HG02642 (cell line): ENCODE measurements around the gene RUNX1.

Experiments
- ATAC-seq: cut with Tn5 transposase; IDR thresholded peaks from one replicate; pipeline ENCODE4 v1.9.1; 2021; ENCODE audit warnings: mild to moderate bottlenecking; ENCODE audit not compliant: unreplicated experiment, poor library complexity

RUNX1 gene

GRCh38 chr21:34910396-34910795 is 138.7 kb downstream of the RUNX1 start:
- ATAC-seq: no peak

GRCh38 chr21:34909492-34910292 is 139.4 kb downstream of the RUNX1 start:
- ATAC-seq: no peak

DNA sequence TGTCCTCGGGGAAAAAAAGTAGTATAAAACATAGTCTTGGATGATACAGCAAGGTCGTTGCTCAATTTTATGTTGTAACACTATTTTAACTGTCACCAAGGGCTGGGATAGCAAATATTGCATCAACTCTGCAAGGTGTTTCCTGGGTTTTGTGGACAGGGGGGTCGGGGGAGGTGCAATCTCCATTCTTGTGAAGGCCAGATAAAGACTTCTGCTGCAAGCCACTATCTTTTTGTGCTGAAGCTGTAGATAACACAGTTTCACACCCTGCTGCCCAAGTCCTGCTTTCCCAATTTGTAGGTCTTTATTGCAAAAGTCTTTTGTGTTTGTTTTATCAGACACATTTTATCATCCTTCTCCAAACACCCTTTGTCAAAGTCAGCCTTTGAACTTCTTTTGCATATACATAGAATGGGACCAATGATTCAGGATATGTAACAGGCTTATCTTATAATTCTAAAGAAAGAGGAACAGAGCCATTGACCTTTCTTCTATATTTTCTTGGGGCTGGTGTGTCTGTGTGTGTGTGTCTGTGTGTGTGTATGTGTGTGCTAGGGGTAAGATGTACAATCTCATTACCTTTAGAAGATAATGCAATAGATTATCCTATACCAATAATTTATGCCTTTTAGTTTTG is 140.6 kb downstream of the RUNX1 start:
- ATAC-seq: no peak

DNA sequence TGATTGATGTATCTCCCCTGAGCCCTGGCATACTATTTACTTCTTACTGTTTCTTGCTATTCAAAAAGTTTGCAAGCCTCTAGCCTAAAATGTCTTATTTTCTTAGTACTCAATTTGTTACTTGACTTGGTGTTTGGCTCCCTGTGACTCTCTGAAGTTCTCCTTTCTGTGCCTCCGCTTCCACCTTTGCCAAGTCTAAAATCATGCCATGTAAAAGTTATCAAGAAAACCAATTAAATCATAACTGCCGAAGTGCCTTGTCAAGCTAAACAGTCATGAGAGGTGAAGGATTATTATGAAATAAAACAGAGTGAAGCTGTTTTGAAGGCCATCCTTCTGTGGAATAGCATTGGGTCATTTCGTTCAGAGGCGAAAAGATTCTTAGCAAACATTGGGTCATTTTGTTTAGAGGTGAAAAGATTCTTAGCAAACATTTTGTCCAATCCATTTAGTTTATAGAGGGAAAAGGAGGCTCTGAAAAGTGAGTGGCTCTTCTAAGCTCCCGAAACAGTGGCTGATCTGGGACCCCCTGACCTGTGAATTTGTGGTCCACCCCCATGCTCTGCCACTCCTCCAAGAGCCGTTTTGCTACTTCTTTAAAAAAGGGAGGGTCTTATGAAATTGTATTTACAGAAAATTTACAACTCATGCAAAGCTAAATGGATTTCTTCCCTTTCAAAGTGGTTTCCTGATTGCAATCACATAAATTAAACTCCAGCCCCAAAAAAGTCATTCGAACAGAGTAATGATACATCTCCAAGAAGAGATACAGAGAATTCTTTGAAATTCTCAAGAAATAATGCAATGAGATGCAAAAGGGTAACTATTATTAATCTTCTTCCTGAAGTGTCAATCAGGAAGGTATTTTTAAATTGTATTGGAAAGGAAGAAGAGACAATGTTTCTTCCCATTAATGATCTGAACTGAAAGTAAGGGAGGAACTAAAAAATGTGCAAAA is 141.4 kb downstream of the RUNX1 start:
- ATAC-seq: no peak

DNA sequence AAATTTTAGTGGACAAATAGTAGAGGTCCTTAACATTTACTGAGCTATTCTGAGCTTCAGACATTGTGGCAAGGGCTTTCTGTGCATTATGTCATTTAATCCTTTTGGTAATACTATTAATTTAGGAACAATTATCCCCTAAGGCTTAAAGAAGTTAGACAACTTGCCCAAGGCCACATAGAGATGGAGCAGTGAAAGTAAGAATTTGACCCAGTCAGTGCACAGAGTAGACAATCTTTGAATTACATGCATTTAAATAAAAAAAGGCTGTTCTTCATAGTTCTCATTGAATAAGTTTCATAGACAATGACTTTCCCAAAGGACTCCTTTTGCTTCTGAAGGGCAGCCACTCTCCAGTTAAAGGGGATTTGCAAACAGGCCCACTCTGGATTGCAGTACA is 142.7 kb downstream of the RUNX1 start:
- no peak for ATAC-seq

- no peak for ATAC-seq
Measured at GRCh38 chr21:34905218-34905537, 143.9 kb downstream of the RUNX1 start.

- no peak for ATAC-seq
Measured at GRCh38 chr21:34904526-34905217, 144.4 kb downstream of the RUNX1 start.

- no peak for ATAC-seq
Measured at GRCh38 chr21:34900376-34900775, 148.7 kb downstream of the RUNX1 start.

DNA sequence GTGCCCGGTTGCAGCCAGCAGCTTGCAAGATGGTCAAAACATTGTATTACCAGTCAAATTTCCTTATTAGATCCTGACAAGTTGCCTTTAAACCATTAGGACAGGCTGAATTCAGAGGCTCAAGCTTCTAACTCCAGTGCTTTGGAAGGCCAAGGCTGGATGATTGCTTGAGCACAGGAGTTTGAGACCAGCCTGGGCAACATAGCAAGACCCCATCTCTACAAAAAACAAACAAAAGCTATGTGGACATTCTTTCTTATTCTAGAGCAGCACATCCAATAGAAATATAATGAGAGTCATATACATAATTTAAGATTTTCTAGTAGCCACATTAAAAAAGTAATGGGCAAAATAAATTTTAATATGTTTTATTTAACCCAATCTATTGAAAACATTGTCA is 149.3 kb downstream of the RUNX1 start:
- no peak for ATAC-seq

DNA sequence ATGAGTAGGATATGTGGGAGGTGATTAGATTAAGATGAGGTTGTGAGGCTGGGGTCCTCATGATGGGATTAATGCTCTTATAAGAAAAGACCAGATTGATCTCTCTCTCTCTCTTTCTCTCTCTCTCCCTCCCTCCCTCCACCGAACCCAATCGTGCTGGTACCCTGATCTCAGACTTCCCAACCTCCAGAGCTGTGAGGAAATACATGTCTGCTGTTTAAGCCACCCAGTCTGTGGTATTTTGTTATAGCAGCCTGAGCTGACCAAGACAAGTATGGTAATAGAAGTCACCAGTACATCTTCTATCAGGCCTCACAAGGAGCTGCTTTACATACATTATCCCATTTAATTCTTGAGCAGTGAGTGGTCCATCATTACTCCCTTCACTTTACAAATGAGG is 149.8 kb downstream of the RUNX1 start:
- no peak for ATAC-seq

DNA sequence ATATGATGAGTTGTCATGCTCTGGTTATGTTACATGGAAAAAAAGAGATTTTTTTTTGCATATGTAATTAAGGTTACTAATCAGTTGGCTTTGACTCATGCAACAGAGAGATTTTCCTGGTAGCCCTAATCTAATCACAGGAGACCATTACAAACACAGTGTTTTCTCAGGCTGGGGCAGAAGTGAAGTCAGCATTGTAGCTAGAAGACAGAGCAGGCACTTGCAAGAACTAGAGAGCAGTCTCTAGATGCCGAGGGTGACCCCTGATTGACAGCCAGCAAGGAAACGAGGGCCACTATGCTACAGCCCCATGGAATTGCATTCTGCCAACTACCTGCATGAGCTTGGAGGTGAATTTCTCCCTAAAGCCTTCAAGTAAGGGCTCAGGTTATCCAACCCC is 151.3 kb downstream of the RUNX1 start:
- ATAC-seq: no peak

DNA sequence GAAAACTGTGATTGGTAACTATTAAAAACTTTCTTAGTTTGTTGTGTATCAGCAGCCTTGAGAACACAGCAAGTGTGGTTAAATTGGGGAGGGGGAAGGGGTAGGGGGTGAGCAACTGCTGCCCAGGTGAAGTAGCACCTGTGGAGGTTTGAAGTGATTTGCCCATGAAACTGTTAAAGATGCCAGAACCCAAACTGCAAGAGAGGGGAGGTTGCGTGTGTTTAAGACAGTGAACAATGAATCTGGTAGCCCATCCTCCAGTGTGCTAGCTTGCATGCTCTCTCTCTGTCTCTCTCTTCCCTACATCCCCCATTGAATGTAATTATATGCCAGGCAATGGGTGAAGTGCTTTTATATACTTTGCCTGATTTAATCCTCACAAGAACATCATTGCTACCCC is 154.7 kb downstream of the RUNX1 start:
- no peak for ATAC-seq

GRCh38 chr21:34892209-34892608 is 156.9 kb downstream of the RUNX1 start:
- ATAC-seq: no peak

DNA sequence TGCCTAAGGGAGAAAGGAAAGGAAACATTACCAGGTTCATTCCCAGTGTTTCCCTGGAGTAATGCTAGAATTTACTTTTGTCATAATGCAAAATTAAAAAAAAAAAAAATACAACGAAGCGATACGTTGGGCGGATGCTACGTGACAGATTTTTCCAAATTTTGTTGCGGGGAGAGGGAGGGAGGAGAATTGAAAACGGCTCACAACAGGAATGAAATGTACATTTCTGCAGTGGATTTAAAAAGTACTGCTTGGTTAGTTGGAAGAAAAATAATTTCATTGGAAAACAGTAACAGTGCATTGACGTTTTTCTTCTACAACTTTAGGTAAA is 157.5 kb downstream of the RUNX1 start:
- no peak for ATAC-seq

GRCh38 chr21:34890724-34891612 is 158.1 kb downstream of the RUNX1 start:
- ATAC-seq: no peak

GRCh38 chr21:34890470-34890723 is 158.7 kb downstream of the RUNX1 start:
- ATAC-seq: no peak

DNA sequence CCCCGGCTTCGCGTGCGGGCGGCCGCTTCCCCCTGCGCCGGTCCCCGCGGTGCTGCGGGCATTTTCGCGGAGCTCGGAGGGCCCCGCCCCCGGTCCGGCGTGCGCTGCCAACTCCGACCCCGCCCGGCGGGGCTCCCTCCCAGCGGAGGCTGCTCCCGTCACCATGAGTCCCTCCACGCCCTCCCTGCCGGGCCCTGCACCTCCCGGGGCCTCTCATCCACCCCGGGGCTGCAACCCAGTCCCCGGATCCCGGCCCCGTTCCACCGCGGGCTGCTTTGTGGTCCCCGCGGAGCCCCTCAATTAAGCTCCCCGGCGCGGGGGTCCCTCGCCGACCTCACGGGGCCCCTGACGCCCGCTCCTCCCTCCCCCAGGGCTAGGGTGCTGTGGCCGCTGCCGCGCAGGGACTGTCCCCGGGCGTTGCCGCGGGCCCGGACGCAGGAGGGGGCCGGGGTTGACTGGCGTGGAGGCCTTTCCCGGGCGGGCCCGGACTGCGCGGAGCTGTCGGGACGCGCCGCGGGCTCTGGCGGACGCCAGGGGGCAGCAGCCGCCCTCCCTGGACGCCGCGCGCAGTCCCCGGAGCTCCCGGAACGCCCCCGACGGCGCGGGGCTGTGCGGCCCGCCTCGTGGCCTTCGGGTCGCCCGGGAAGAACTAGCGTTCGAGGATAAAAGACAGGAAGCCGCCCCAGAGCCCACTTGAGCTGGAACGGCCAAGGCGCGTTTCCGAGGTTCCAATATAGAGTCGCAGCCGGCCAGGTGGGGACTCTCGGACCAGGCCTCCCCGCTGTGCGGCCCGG is 159.2 kb downstream of the RUNX1 start:
- peak; percentile 48 for ATAC-seq

- ATAC-seq: no peak
Measured at GRCh38 chr21:34889320-34889675, 159.8 kb downstream of the RUNX1 start.
